MM.1S (cell line): ENCODE results near the gene ZNF488.

Experiments used
- DNase-seq: peaks from one replicate; pipeline ENCODE4 v3.0.0-alpha.2; 2015
- H2AFZ ChIP-seq: fragments of 300-600 bp; sonication (generic); 2 replicates; pipeline ENCODE4 v1.6.0; 2016; ENCODE audit warnings: antibody characterized with exemption, low read length
- H3F3A ChIP-seq: fragments of 300-600 bp; sonication (generic); 2 replicates; pipeline ENCODE4 v1.6.1; 2016; ENCODE audit warnings: mild to moderate bottlenecking, antibody characterized with exemption, low read length, moderate library complexity, mixed read lengths; ENCODE audit not compliant: insufficient read depth
- H3K27ac ChIP-seq: fragments of 300-600 bp; sonication (generic); 2 replicates; pipeline ENCODE4 v1.5.1; 2016; ENCODE audit warnings: mild to moderate bottlenecking, low read length
- H3K27me3 ChIP-seq: fragments of 300-600 bp; sonication (generic); replicated peaks from 2 replicates; pipeline ENCODE4 v1.6.0; 2016; ENCODE audit warnings: low read length; ENCODE audit not compliant: insufficient read depth
- H3K36me3 ChIP-seq: fragments of 300-600 bp; sonication (generic); replicated peaks from 2 replicates; pipeline ENCODE4 v1.6.1; 2016; ENCODE audit warnings: mild to moderate bottlenecking, low read length, mixed read lengths; ENCODE audit not compliant: insufficient read depth
- H3K4me1 ChIP-seq: fragments of 300-600 bp; sonication (generic); 2 replicates; pipeline ENCODE4 v1.6.1; 2016; ENCODE audit warnings: low read length, mixed read lengths
- H3K4me2 ChIP-seq: fragments of 300-600 bp; sonication (generic); 2 replicates; pipeline ENCODE4 v1.6.0; 2016; ENCODE audit warnings: low read depth, low read length
- H3K4me3 ChIP-seq: fragments of 300-600 bp; sonication (generic); 2 replicates; pipeline ENCODE4 v1.5.1; 2016; ENCODE audit warnings: low read length, mixed read lengths
- H3K79me2 ChIP-seq: fragments of 300-600 bp; sonication (generic); 2 replicates; pipeline ENCODE4 v1.6.1; 2016; ENCODE audit warnings: mixed run types, low read length, mixed read lengths
- H3K9ac ChIP-seq: fragments of 300-600 bp; sonication (generic); 2 replicates; pipeline ENCODE4 v1.6.1; 2016; ENCODE audit warnings: low read length, mixed read lengths
- H3K9me2 ChIP-seq: fragments of 300-600 bp; sonication (generic); replicated peaks from 2 replicates; pipeline ENCODE4 v1.6.1; 2016; ENCODE audit warnings: mild to moderate bottlenecking, low read length, mixed read lengths; ENCODE audit not compliant: insufficient read depth
- H3K9me3 ChIP-seq: fragments of 300-600 bp; sonication (generic); replicated peaks from 2 replicates; pipeline ENCODE4 v1.6.1; 2016; ENCODE audit warnings: mild to moderate bottlenecking, low read length, mixed read lengths; ENCODE audit not compliant: insufficient read depth
- H4K20me1 ChIP-seq: fragments of 300-600 bp; sonication (generic); 2 replicates; pipeline ENCODE4 v1.6.1; 2016; ENCODE audit warnings: mild to moderate bottlenecking, low read length, moderate library complexity, mixed read lengths; ENCODE audit not compliant: insufficient read depth
- EZH2 ChIP-seq: fragments of 300-600 bp; sonication (generic); optimal IDR thresholded peaks from 2 replicates; pipeline ENCODE3; 2017; ENCODE audit warnings: low read depth, mild to moderate bottlenecking, antibody characterized with exemption, low read length, mixed read lengths
- EZH2phosphoT487 ChIP-seq: fragments of 300-600 bp; sonication (generic); IDR thresholded peaks from 2 replicates; pipeline ENCODE4 v1.6.1; 2018; ENCODE audit warnings: antibody characterized with exemption, low read length
- TF ChIP-seq, protein P1 (sequence below): fragments of 300-600 bp; sonication (generic); IDR thresholded peaks from 2 replicates; pipeline ENCODE4 v1.5.1; 2016; ENCODE audit warnings: antibody characterized with exemption, low read length, mixed read lengths

Gene ZNF488

DNA sequence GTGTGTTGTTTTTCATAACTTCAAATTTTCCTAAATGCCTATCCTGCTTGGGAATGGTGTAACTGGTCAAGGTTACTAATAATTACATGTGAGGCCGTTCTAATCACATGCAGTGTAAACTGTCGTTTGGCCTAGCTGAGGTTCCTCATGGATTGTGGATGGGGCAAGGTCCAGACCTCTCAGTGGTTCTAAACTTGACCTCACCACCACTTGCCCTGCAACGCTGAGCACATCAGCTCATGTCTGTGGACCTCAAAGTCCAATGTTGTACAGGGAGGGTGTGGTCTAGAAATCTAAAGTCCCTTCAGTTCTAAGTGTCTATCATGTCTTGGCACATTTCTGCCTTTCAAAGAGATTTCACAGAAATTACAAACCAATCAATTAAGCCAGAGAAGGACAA, 20.3 kb downstream of the ZNF488 start:
- H3K36me3 ChIP-seq = no peaks in the 10 kb centered on the region
- no peak overlapping the region for H3K27ac ChIP-seq
- H3K79me2 ChIP-seq = no peaks in the 10 kb centered on the region
- no peak for DNase-seq
- no peak overlapping the region for H3K4me2 ChIP-seq
- H3K9me3 ChIP-seq = no peaks in the 10 kb centered on the region
- H3F3A ChIP-seq = no peaks in the 10 kb centered on the region; the same call in 1 of the 2 replicates
- H3K4me1 ChIP-seq = no peaks in the 10 kb centered on the region
- peaks cover 61% of the 10 kb centered on the region for H3K27me3 ChIP-seq
- no peak overlapping the region for H2AFZ ChIP-seq
- H3K4me3 ChIP-seq = no peak overlapping the region
- H4K20me1 ChIP-seq = no peaks in the 10 kb centered on the region; the same call in 1 of the 2 replicates
- no peak overlapping the region for H3K9ac ChIP-seq
- no peaks in the 10 kb centered on the region for H3K9me2 ChIP-seq
- TF ChIP-seq EZH2phosphoT487 (no peak), EZH2 (no peak)
- TF ChIP-seq, protein P1, sequence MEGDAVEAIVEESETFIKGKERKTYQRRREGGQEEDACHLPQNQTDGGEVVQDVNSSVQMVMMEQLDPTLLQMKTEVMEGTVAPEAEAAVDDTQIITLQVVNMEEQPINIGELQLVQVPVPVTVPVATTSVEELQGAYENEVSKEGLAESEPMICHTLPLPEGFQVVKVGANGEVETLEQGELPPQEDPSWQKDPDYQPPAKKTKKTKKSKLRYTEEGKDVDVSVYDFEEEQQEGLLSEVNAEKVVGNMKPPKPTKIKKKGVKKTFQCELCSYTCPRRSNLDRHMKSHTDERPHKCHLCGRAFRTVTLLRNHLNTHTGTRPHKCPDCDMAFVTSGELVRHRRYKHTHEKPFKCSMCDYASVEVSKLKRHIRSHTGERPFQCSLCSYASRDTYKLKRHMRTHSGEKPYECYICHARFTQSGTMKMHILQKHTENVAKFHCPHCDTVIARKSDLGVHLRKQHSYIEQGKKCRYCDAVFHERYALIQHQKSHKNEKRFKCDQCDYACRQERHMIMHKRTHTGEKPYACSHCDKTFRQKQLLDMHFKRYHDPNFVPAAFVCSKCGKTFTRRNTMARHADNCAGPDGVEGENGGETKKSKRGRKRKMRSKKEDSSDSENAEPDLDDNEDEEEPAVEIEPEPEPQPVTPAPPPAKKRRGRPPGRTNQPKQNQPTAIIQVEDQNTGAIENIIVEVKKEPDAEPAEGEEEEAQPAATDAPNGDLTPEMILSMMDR = no peak

GRCh38 chr10:47362199-47362598, 21.9 kb downstream of the ZNF488 start:
- Histone ChIP-seq H3K9ac (no peak overlapping the region), H3K79me2 (no peaks in the 10 kb centered on the region), H3K9me2 (no peaks in the 10 kb centered on the region), H3K27ac (no peak overlapping the region), H3K4me2 (no peak overlapping the region), H3K4me1 (no peaks in the 10 kb centered on the region), H3K27me3 (peaks cover 49% of the 10 kb centered on the region), H4K20me1 (no peaks in the 10 kb centered on the region; the same call in 1 of the 2 replicates), H3K36me3 (no peaks in the 10 kb centered on the region), H3K9me3 (no peaks in the 10 kb centered on the region), H3F3A (no peaks in the 10 kb centered on the region; the same call in 1 of the 2 replicates), H3K4me3 (no peak overlapping the region), H2AFZ (no peak overlapping the region)
- DNase-seq = no peak
- no peak for TF ChIP-seq EZH2phosphoT487
- TF ChIP-seq EZH2 = no peak
- TF ChIP-seq, protein P1 = no peak

DNA sequence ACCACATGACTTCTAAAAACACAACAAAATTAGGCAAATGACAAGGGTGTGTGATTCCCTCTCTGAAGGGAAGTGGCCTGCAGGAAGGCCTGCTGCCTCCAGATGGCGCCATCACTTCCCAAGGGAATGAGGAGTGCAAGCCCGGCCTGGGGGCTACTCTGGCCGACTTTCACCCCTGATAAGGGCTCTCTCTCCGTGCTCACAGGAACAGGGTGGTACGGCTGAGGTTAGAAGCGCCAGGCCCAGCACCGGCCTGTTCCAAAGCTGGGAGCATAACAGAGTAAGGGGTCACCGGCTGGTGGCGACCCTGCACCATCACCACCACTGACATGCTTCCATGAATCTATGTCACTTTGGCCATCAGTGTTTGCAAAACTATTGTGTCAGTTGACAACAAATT, 22.8 kb downstream of the ZNF488 start:
- peaks cover 40% of the 10 kb centered on the region for H3K27me3 ChIP-seq
- H4K20me1 ChIP-seq = no peaks in the 10 kb centered on the region; the same call in 1 of the 2 replicates
- H3K79me2 ChIP-seq = no peaks in the 10 kb centered on the region
- no peak for TF ChIP-seq EZH2
- TF ChIP-seq, protein P1 = peak; percentile 74
- no peaks in the 10 kb centered on the region for H3K9me3 ChIP-seq
- no peak overlapping the region for H2AFZ ChIP-seq
- no peaks in the 10 kb centered on the region for H3K9me2 ChIP-seq
- no peak overlapping the region for H3K4me2 ChIP-seq
- H3K27ac ChIP-seq = no peak overlapping the region
- H3F3A ChIP-seq = no peaks in the 10 kb centered on the region; the same call in 1 of the 2 replicates
- peak; percentile 18 for DNase-seq
- H3K9ac ChIP-seq = no peak overlapping the region
- H3K36me3 ChIP-seq = no peaks in the 10 kb centered on the region
- no peak overlapping the region for H3K4me3 ChIP-seq
- no peaks in the 10 kb centered on the region for H3K4me1 ChIP-seq
